Loucy (cell line): Measurements from ENCODE around the gene TBX10.

ENCODE experiments used
- CTCF ChIP-seq: fragments of 200-600 bp; sonication (generic); conservative IDR thresholded peaks from 2 replicates; pipeline ENCODE4 v1.5.1; 2014; ENCODE audit warnings: mild to moderate bottlenecking, antibody characterized with exemption, low read length
- EZH2phosphoT487 ChIP-seq: fragments of 200-600 bp; IDR thresholded peaks from 2 replicates; pipeline ENCODE4 v1.6.1; 2018; ENCODE audit warnings: antibody characterized with exemption, mild to moderate bottlenecking, moderate library complexity, borderline replicate concordance

DNA sequence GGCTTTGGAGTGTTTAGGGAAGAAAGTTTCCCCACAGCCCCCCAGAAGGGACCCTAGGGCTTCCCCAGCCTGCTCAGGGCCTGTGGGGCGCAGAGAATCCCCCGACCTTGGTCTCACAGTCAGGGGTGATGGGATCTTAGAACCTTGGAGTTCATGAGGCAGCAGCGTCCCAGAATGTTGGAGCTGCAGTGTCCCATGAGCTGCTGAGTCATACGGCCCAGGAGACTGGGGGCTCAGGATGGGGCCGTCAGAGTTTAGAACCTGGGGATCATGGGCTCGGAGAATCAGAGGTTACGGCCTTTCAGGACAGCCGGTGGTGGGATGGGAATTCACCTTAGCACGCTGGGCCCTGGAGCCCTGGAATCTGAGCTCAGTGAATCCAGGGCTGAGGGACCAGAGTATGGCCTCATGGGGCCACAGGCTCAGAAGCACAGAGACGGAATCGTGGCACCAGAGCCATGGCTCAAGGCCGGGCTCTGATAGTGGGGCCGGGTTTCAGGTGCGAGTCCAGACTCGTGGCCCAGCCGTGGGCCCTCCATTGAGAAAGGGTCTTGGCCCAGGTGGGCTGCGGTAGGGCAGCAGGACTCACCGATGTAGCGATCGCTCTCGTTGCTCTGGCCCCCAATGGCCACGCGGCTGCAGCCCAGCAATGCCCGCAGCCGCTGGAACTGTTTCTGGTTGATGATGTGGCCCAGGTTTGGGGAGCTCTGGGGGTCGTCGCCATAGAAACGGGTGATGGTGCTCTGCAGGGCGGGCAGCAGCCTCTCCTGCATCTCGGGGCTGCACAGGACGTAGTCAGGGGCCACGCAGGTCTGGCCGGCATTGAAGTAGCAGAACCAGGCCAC lies 25.4 kb upstream of the TBX10 start:
- TF ChIP-seq CTCF, result no peak
- TF ChIP-seq EZH2phosphoT487, result no peak
